Astrocyte of the cerebellum (primary cell): ENCODE data around the gene OPN1MW2.
"Not testable (repeated sequence)": the region's sequence is repeated elsewhere in the genome, so short reads cannot be mapped to it uniquely, and the experiment has no call there.

Experiments
- DNase-seq: peaks from one replicate; pipeline ENCODE4 v3.0.0-alpha.2; 2011; ENCODE audit warnings: low read depth
- H3K4me3 ChIP-seq: 2 replicates; pipeline ENCODE4 v1.5.1; 2011; ENCODE audit warnings: mild to moderate bottlenecking, low read depth, low read length, moderate library complexity
- in situ Hi-C: cut with HindIII; loops from 2 replicates; pipeline ENCODE4 v1.10.0; 2017; ENCODE audit warnings: low sequenced_read_pairs

The OPN1MW2 gene

DNA sequence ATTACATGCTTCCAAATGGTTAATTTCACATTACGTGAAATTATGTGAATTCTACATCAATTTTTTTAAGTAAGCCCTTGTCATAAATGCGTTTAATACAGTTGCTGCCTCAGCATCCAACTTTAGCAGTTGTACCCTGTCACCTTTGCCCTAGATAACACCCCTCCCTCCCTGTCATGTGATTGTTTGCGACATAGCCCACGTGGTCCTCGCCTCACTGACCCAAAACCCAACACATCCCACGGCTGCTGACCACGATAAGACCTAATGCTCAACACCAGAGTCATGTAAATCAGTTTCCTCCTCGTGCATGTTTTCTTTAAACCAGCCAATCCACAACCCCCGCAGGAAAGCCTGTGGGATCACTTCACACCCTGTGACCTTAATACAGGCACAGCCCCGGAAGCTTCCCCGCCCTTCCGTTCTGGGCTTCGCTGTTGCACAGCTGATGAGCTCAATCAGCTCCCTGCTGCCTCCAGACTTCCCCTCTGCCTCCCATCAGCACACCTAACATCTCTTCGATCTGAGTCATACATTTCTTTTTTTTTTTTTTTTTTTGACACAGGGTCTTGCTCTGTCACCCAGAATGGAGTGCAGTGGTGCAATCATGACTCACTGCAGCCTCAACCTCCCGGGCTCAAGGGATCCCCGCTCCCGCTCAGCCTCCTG is 28.0 kb downstream of the OPN1MW2 start:
- H3K4me3 ChIP-seq, in situ Hi-C loops, DNase-seq: not testable (repeated sequence)

DNA sequence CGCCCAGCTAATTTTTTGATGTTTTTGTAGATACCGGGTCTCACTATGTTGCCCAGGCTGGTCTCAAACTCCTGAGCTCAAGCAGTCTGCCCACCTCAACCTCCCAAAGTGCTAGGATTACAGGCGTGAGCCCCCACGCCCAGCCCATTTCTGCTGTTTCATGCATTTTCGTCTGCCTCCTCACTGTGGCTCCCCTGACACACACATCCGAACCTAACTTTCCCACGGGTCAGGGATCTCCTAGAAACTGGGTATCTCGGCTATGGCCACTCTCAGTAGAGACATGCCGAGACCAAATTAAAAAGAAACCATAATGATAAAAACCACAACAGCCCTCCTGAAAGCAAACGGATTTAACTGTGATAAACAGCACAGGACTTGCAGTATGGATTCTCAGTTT is 28.5 kb downstream of the OPN1MW2 start:
- H3K4me3 ChIP-seq, DNase-seq, in situ Hi-C loops: not testable (repeated sequence)

DNA sequence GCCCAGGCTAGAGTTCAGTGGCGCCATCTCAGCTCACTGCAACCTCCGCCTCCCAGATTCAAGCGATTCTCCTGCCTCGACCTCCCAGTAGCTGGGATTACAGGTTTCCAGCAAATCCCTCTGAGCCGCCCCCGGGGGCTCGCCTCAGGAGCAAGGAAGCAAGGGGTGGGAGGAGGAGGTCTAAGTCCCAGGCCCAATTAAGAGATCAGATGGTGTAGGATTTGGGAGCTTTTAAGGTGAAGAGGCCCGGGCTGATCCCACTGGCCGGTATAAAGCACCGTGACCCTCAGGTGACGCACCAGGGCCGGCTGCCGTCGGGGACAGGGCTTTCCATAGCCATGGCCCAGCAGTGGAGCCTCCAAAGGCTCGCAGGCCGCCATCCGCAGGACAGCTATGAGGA is 37.7 kb downstream of the OPN1MW2 start, which contains the start of gene OPN1MW3:
Gene OPN1MW3, plus strand, starts transcription at position 301 of the 400 bp plus-strand sequence. Its CDS starts 38 bp downstream, at position 339.
- H3K4me3 ChIP-seq, in situ Hi-C loops, DNase-seq: not testable (repeated sequence)

DNA sequence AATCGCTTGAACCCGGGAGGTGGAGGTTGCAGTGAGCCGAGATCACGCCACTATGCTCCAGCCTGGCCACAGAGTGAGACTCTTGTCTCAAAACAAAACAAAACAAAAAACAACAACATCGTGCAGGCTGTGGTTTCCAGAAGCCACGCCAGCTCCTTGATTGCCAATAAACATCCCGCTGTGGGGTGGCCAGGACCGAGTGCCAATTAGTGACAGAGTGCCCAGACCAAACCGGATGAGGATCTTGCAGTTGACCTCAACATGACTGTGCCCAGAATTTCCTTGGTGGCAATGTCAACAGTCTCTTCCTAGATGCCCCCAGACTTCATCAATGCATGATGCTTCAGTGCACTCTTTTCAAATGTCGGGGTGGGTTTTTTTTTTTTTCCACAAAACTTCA is 39.2 kb downstream of the OPN1MW2 start:
- DNase-seq, in situ Hi-C loops, H3K4me3 ChIP-seq: not testable (repeated sequence)

DNA sequence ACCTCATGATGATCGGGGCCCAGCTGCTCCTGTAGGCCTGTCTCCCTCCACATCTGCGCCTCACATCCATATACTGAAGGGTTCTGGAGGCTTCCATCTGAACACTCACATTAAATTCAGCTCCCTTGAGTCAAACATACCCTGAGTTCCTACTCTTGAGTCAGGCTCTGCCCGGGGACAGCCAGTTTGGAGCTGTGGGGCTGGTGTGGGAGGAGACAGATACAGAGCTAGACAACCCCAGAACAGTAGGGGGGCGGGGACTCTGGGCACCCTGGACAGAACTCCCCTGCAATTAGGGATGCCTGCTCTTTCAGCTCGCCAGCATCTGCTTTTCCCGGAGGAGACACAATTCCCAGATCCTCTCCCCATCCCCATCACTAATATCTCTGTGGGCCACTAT is 43.5 kb downstream of the OPN1MW2 start:
- H3K4me3 ChIP-seq, DNase-seq, in situ Hi-C loops: not testable (repeated sequence)

DNA sequence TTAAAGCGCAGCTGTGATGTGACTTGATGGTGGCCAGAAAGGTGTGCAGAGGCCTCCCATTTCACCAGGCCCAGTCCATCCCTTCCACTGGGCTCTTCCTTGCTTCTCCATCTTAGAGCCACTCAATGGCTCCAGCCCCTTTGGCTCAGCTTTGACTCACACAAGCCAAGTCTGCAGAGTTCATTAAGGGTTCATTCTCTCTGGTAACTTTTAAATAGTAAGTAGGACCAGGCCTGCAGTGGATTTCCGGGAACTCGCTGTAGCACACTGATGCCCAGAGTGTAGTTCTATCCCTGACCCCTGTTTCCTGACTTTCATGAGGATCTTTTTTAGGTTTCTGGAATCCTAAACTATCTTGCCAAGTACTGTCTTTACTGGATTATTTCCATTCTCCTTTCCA is 49.7 kb downstream of the OPN1MW2 start:
- in situ Hi-C loops, H3K4me3 ChIP-seq, DNase-seq: not testable (repeated sequence)
